ENCODE results near the gene HIVEP3. TPM values are rescaled to one million over a fixed set of nuclear protein-coding genes. Genes with fewer than 3 reads are reported as not detected.

The HIVEP3 gene
- total RNA-seq, 3 donors from 2014 or later: 4.9 to 6.5 (median 6.1) TPM

DNA sequence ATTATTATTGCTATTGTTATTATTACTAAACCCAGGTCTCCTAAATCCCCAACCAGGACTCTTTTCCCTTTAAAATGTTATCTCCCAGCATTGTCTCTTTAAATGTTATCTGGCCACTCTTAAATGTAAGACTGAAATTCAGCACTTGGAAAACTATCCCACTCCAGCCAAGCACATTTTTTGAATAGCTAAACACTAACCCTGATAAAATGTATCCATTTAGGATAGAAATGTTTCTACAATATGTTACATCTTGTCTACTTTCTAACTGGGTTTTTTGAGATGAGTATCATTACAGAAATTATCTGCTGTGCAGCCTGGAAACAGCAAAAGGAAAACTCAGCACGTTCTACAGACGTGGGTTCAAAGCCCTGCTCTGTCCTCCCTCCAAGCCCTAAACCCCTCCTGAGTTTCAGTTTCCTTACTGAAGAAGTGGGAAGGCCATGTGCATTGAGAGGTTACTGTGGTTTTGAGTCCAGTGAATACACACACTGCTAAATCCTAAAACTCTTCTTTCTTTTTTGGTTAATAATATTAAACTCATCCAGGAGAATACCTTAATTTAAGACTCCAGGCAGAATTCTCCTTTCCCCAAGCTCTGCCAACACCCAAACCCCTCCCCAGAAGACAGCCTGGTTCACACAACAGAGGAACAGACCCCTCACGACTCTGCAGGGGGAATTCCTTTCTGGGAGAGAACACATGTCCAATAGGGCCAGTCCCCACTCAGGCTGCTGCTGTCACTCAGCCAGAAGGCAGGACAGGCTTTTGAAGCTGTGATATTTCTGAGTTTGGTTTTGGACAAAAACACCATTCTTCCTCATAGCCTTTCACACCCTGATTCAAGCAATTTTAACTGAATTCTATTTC lies 41.9 kb downstream of the HIVEP3 start:
- ATAC-seq (no peak), DNase-seq (no peak)
- H3K4me3 ChIP-seq: no peak overlapping the region
- H3K9me3 ChIP-seq: no peaks in the 10 kb centered on the region
- TF ChIP-seq CTCF (IDR thresholded peaks at IDR 0.05): no peak
- intact Hi-C loops (cut with DNase I, micrococcal nuclease): no loop called here
- no peaks in the 10 kb centered on the region for H3K36me3 ChIP-seq (ENCODE audit: low read depth)
- peaks cover 3% of the 10 kb centered on the region for H3K4me1 ChIP-seq (ENCODE audit: low read depth)

DNA sequence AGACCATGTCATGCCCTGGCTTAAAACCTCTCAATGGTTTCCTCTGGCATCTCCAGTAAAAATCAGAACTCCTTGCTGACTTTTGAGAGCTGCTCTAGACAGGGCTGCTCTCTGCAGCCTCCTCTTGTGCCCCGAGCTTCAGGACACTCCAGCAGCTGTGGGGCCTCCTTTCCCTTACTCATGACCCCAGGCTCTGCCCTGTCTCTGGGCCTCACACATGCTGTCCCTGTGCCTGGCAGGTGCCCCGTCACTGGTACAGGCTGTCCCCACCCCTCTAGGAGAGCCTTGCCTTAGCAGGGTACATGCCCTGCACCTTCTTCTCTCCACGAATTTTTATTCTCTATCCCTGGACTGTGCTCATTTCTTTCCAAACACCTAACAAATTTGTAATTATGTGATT lies 43.2 kb downstream of the HIVEP3 start:
- DNase-seq: no peak
- Histone ChIP-seq H3K36me3 (ENCODE audit: low read depth) (no peaks in the 10 kb centered on the region), H3K4me1 (ENCODE audit: low read depth) (no peaks in the 10 kb centered on the region), H3K9me3 (no peaks in the 10 kb centered on the region), H3K4me3 (no peak overlapping the region)
- no peak for TF ChIP-seq CTCF (IDR thresholded peaks at IDR 0.05)
- peak; percentile 14 for ATAC-seq
- intact Hi-C loops (cut with DNase I, micrococcal nuclease): no loop called here

DNA sequence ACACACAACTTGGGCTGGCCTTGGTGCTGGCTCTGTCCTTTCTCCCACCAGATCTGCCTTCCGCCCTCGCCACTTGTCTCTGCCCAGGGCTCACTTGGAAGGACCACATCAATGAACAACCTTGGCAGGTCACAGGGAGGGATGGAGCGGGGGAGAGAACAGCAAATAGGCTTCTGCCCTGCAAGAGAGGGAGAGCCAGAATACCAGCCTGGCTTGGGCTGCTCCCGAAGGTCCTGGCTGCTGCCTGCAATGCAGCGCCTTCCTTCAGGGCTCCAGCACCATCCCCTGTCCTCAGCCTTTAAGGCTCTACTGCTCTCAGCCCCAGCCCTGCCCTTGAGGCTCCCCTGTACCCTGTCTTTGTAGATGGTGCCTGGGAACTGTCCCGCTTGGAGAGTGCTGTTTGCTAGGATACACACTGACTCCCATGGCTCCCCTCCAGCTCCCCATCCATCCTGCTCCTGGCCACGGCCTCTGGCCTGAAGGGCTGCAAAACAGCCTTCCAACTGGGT lies 43.8 kb downstream of the HIVEP3 start:
- intact Hi-C loops (cut with DNase I, micrococcal nuclease): no loop called here
- no peaks in the 10 kb centered on the region for H3K4me1 ChIP-seq (ENCODE audit: low read depth)
- no peak for DNase-seq
- H3K9me3 ChIP-seq: no peaks in the 10 kb centered on the region
- no peak for TF ChIP-seq CTCF (IDR thresholded peaks at IDR 0.05)
- ATAC-seq: no peak
- H3K4me3 ChIP-seq: no peak overlapping the region
- H3K36me3 ChIP-seq (ENCODE audit: low read depth): no peaks in the 10 kb centered on the region

DNA sequence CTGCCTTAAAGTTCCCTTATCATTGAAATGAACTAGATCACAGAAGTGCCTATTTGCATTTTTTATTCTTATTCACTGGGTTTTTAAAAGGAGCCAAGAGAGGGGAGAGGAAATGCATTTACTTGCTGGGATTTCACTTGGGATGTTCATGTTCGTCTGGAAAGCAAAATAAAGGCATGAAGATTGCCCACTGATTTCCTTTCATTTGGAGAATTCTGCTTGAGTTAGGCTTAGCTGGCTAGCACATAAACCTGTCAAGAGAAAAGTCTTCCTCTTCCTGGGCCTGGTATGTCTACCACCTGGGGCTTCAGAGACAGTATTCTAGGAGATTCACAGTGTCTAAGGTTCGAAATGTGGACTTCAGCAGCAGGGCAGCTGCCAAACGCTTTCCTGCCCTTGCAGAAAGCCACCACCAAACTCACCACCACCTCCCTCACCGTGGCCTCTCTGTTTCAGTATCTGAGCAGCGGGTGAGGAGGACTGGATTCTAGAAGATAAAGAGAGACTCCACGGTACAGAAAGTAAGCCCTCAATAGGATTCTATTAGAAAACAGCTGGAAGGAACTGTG lies 44.5 kb downstream of the HIVEP3 start:
- TF ChIP-seq CTCF (IDR thresholded peaks at IDR 0.05): no peak
- H3K9me3 ChIP-seq: no peaks in the 10 kb centered on the region

GRCh38 chr1:41872074-41872473 lies 46.6 kb downstream of the HIVEP3 start:
- no peak for ATAC-seq
- H3K36me3 ChIP-seq (ENCODE audit: low read depth): no peaks in the 10 kb centered on the region
- TF ChIP-seq CTCF (IDR thresholded peaks at IDR 0.05): no peak
- H3K9me3 ChIP-seq: no peaks in the 10 kb centered on the region
- intact Hi-C loops (cut with DNase I, micrococcal nuclease): no loop called here
- H3K4me1 ChIP-seq (ENCODE audit: low read depth): no peaks in the 10 kb centered on the region
- no peak for DNase-seq
- H3K4me3 ChIP-seq: no peak overlapping the region

More for the DNA sequence above, 44.5 kb downstream of the HIVEP3 start:
- ATAC-seq: no peak
- DNase-seq: no peak
- intact Hi-C loops (cut with DNase I, micrococcal nuclease): no loop called here
- no peaks in the 10 kb centered on the region for H3K4me1 ChIP-seq (ENCODE audit: low read depth)
- H3K36me3 ChIP-seq (ENCODE audit: low read depth): no peaks in the 10 kb centered on the region
- no peak overlapping the region for H3K4me3 ChIP-seq

Data from mucosa of descending colon (tissue), 3 donors.